Pancreas (tissue), 10 donors: ENCODE measurements around the gene ECE1. TPM values are rescaled to one million over a fixed set of nuclear protein-coding genes. Genes with fewer than 3 reads are reported as not detected.

ENCODE experiments used
- ATAC-seq, 4 donors: fragments of 200-7000 bp; cut with Tn5 transposase; one replicate each; pipeline versions ENCODE4 v1.8.0 to v1.9.1; 2020; ENCODE audit warnings: mild to moderate bottlenecking in 4 of 4, moderate library complexity in 4 of 4
- DNase-seq, 6 donors: peaks; one replicate each; pipeline ENCODE4 v3.0.0-alpha.2; 2020
- FAIRE-seq: peaks from 2 replicates; lab custom pipeline; 2012; peaks lifted over from hg19 to GRCh38; lab: Jason Lieb, UNC
- H3K27ac ChIP-seq, 4 donors: fragments of 200-600 bp; sonication (generic); 1 replicate in 3 of 4; 2 replicates in 1 of 4; pipeline versions ENCODE4 v1.5.0 to v1.8.0; 2020
- H3K27me3 ChIP-seq, 4 donors: fragments of 200-600 bp; one replicate each; pipeline ENCODE4 v1.8.0; 2021
- H3K36me3 ChIP-seq, 3 donors: fragments of 200-600 bp; sonication (generic) in 1 of 3; one replicate each; pipeline versions ENCODE4 v1.5.0 to v1.8.0; 2020 to 2021
- H3K4me1 ChIP-seq, 3 donors: fragments of 200-600 bp; one replicate each; pipeline ENCODE4 v1.8.0; 2021
- H3K4me3 ChIP-seq, 4 donors: fragments of 200-600 bp; sonication (generic) in 2 of 4; one replicate each; pipeline versions ENCODE4 v1.5.0 to v1.8.0; 2020 to 2021
- H3K9me3 ChIP-seq, 4 donors: fragments of 200-600 bp; one replicate each; pipeline ENCODE4 v1.8.0; 2021
- CTCF ChIP-seq, 4 donors: fragments of 200-600 bp; sonication (generic) in 3 of 4; IDR thresholded peaks; one replicate each; pipeline versions ENCODE4 v1.5.0 to v1.8.0; 2021; ENCODE audit warnings: antibody characterized with exemption in 4 of 4
- WGBS, 2 donors: extraction: QIAGEN DNeasy Blood & Tissue Kit; methylation state at CpG; one replicate each; pipeline ENCODE4 v1.1.7; 2013; 5-methylcytosine and 5-hydroxymethylcytosine counted together
- intact Hi-C, 3 donors: fragments of 100-400 bp; cut with DNase I; formaldehyde crosslinking; loops; one replicate each; pipeline versions ENCODE4 v1.11.1 to v1.14.2; 2022
- polyA plus RNA-seq, 2 donors: library from polyadenylated mRNA; stranded (reverse); fragments of 200-250 nt; gene quantifications; one replicate each; pipeline ENCODE4 v1.2.3, GENCODE V29; 2013
- total RNA-seq, 6 donors: library from RNA; stranded (reverse); fragmentation: NEBNext Ultra II Directional in 4 of 6; extraction: Animal tissue kit (Norgen Biotek cat#: 25700) in 4 of 6; gene quantifications; one replicate each; pipeline versions ENCODE4 v1.2.1 to v1.2.4, GENCODE V29; 2021 to 2023
- donor health status: healthy with polysubstance abuse.
- donor health status: DM: no; HTN: no; CAD: no; lungs with moderate emphysema.
- donor health status: DM: no; HTN: no; CAD: no.
- donor health status: control.
- donor health status: control.
- donor health status: Bipolar disorder and iron deficiency.
- donor health status: DM: yes; HTN: yes; CAD: no.
- donor health status: DM: no; HTN: no; CAD: no.
- donor health status: DM: no; HTN: no; CAD: no.
- donor health status: DM: yes; HTN: yes; CAD: no.

Gene ECE1
- total and polyA plus RNA-seq, 8 donors = 38.1 to 141 (median 85.8) TPM

GRCh38 chr1:21246905-21247642 lies 43.2 kb downstream of the ECE1 start:
- no peak for ATAC-seq
- DNase-seq = peak in 3 of 6 donors; percentile 51 to 72 (median 56)
- H3K36me3 ChIP-seq = peaks cover 0 to 4% (median 0%) of the 10 kb centered on the region in 3 donors

DNA sequence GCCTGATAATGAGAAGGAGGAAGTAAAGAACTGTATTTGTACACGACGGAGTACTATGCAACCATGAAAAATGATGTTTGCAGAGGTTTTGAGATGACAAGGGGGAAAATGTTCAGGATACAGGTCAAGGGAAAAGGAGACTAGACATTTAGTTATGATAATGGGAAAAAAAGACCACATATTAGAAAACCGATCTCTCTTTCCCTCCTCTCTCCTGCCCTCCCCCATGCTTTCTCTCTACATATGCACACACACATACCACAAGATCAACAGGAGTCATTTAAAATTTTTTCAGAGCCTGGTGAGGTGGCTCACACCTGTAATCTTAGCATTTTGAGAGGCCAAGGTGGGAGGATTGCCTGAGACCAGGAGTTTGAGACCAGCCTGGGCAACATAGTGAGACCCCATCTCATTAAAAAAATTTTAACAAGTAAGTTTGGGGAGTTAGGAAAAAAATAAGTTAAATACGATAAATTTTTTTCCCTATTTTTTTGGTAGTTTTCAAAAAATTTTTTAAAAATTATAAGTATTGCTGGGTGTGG lies 44.5 kb downstream of the ECE1 start:
- no peaks in the 10 kb centered on the region for H3K27me3 ChIP-seq
- intact Hi-C loops = no loop called here
- H3K36me3 ChIP-seq = peaks cover 0 to 4% (median 0%) of the 10 kb centered on the region in 3 donors
- FAIRE-seq = no peak
- DNase-seq = no peak
- H3K4me3 ChIP-seq = no peak overlapping the region
- no peaks in the 10 kb centered on the region for H3K9me3 ChIP-seq
- H3K4me1 ChIP-seq = peaks cover 36 to 63% (median 52%) of the 10 kb centered on the region in 3 donors
- no peak for TF ChIP-seq CTCF (IDR thresholded peaks at IDR 0.05)
- no peak for ATAC-seq
- H3K27ac ChIP-seq = peak overlapping the region in 1 of 4 donors; percentile 67
- WGBS, 2 donors = 66 to 72% methylated on average over 4 of the region's 4 CpGs

More at GRCh38 chr1:21246905-21247642, 43.2 kb downstream of the ECE1 start:
- peak overlapping the region in 3 of 4 donors; percentile 3 to 95 (median 92) for H3K27ac ChIP-seq
- 61% methylated on average over 20 of the region's 20 CpGs for WGBS, 2 donors
- intact Hi-C loops = no loop called here
- TF ChIP-seq CTCF (IDR thresholded peaks at IDR 0.05) = no peak
- H3K27me3 ChIP-seq = no peaks in the 10 kb centered on the region
- H3K9me3 ChIP-seq = no peaks in the 10 kb centered on the region
- H3K4me1 ChIP-seq = peaks cover 39 to 64% (median 61%) of the 10 kb centered on the region in 3 donors
- no peak overlapping the region for H3K4me3 ChIP-seq
- no peak for FAIRE-seq

DNA sequence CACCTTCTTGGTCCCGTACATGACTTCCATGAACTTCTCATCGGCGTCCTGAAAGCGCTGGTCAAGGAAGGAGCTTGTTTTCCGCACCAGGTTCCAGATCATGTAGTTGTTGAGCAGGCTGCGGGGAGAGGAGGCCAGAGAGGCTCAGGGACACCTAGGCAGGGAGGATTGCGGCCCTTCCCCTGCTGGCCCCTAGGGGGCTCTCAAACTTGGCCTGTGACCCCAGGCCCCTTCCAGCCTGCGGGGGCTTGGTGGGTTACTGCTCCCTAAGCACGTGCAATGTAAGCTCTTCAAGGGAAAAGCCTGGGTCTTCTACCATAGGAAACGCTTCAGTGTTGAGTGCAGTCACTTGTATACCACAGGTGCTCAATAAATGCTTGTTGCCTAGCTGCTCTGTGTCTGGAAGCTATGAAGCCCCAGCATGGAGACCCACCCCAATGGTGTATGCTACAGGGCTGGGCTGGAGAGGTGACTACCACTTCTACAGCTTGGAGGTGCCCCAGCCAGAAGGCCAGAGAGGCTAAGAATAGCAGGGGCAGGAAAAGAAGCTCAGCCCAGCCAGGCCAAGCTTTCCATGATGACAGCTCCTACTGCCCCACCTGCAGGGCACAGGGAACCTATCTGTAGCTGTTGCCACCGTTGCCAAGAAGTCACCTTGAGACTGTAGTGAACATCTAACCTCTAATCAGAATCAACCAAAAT lies 45.1 kb downstream of the ECE1 start:
- FAIRE-seq (no peak), DNase-seq (peak in 3 of 6 donors; percentile 56 to 76 (median 60)), ATAC-seq (peak; percentile 1 to 23 (median 14))
- intact Hi-C loops = no loop called here
- Histone ChIP-seq H3K4me3 (no peak overlapping the region), H3K4me1 (peaks cover 30 to 58% (median 46%) of the 10 kb centered on the region in 3 donors), H3K27me3 (no peaks in the 10 kb centered on the region), H3K9me3 (no peaks in the 10 kb centered on the region), H3K27ac (peak overlapping the region in 3 of 4 donors; percentile 16 to 67 (median 64)), H3K36me3 (peaks cover 0 to 2% (median 0%) of the 10 kb centered on the region in 3 donors)
- TF ChIP-seq CTCF (IDR thresholded peaks at IDR 0.05) = peak in 1 of 4 donors; percentile 12
- WGBS, 2 donors = 72 to 76% methylated on average over 11 of the region's 11 CpGs

DNA sequence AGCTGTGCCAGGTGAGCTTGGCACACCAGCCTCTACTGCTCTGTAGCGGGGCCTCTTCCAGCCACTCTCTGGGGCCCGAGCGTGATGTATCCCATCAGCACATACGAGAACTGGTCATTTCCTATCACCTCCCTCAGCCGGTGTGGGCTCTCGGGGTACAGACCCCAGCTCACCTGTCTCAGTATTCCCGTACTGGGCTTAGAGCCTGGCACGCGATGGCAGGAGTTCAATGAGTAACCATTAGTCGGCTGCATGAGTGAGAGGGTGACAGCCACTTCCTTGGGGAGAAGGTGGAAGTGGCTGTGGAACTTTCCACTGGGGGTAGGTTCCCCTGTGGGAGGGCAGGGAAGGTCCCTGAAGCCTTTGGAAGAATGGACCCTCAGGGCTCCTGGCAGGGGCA lies 46.1 kb downstream of the ECE1 start:
- Histone ChIP-seq H3K27me3 (no peaks in the 10 kb centered on the region), H3K4me3 (no peak overlapping the region), H3K36me3 (no peaks in the 10 kb centered on the region), H3K4me1 (peaks cover 22 to 51% (median 42%) of the 10 kb centered on the region in 3 donors), H3K9me3 (no peaks in the 10 kb centered on the region), H3K27ac (peak overlapping the region in 3 of 4 donors; percentile 11 to 67 (median 64))
- TF ChIP-seq CTCF (IDR thresholded peaks at IDR 0.05) = no peak
- intact Hi-C loops = no loop called here
- WGBS, 2 donors = 35 to 48% methylated on average over 10 of the region's 10 CpGs
- DNase-seq = peak in 2 of 6 donors; percentile 41 to 61
- no peak for FAIRE-seq
- ATAC-seq = peak in 3 of 4 donors; percentile 7 to 18 (median 17)
